ENCODE data around the gene MRPS25.

MRPS25 gene

DNA sequence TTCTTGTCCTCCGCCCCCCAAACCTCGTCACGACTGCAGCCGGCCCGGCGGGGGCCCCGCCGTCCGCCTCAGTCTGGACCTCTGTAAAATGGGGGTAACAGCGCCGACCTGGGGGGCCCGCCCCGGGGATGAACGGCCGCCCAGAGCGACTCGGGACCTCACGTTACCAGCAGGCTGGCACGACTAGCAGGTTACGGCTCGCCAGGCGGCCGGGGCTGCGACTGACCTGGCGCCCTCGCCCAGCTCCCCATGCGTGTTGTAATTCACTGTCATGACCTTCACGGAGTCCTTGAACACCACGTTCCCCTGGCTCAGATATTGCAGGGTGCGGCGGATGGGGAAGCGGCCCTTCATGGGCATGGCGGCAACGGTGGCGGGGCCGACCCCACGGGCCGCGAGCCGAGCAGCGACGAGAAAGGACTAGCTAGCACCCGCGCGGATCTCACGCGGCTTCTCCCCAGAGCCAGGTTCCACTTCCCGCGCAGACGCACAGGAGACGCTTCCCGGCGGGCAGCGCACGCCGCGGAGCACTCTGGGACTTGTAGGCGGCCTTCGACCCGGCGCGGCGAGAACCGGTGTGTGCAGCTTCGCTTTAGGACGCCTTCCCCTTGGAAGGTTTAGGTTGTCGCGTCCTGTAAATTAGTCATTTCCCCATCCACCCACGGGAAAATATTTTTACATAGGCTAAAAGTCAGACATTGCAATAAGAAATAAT is at the start of gene MRPS25:
Gene MRPS25 (minus strand): TSS at position 481 of the 715 bp plus-strand sequence. CDS start 121 bp downstream, at position 360.
- peak; percentile 91 for DNase-seq

DNA sequence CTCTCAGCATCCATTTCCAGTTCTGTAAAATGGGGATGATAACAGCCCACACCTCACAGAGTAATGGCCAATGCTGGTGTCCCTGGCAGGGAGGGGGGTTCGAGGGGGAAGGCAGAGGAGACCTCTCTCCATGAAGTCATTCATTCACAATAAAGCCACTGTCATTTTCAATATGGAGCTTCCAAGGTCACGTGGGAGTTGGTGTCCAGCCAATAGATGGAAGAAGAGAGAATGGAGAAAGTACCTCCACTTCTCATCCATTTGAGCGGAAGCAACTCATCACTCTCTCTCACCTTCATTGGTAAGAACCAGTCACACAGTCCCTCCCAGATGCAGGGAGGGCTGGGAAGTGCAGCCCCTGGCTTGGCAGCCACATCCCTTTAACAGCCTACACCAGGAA is 48.8 kb upstream of the MRPS25 start:
- DNase-seq, result no peak

GRCh38 chr3:15113471-15113870 is 48.4 kb upstream of the MRPS25 start:
- DNase-seq, result no peak

DNA sequence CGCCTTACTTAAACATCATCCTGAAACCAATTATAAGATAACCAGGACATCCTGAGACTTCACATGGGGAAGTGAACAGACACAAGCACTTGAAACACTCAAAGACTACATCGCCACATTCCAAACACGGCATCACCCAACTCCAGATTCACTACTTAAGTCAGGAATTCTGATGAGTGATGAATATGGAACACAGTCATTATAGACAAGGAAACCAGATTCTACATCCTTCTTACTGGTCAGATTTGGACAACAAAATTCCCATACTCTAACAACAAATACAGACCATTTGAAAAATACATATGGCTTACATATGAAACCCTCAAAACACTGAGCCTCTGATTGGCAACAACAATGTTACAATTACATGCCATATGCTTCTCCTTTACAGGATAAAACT is 46.9 kb upstream of the MRPS25 start:
- DNase-seq, result no peak

DNA sequence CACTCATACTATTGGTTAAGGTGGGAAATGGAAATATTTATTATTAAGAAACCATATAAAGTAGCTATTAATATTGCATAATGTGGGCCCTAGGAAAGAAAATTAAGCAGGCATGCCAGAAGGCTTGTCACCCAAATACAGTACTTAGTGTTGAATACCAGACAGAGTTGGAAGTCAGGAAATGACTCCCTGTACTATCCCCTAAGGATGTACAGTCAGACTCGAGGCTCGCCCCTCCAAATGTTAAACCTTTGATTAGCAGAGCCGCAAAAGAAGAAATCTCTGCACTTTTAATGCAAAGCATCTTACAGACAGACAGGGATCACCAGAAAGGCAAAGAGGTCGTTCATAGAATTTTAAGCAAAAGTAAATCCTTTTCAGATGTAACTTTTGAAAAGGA is 45.1 kb upstream of the MRPS25 start:
- DNase-seq, result no peak

GRCh38 chr3:15108869-15109268 is 43.8 kb upstream of the MRPS25 start:
- no peak for DNase-seq

DNA sequence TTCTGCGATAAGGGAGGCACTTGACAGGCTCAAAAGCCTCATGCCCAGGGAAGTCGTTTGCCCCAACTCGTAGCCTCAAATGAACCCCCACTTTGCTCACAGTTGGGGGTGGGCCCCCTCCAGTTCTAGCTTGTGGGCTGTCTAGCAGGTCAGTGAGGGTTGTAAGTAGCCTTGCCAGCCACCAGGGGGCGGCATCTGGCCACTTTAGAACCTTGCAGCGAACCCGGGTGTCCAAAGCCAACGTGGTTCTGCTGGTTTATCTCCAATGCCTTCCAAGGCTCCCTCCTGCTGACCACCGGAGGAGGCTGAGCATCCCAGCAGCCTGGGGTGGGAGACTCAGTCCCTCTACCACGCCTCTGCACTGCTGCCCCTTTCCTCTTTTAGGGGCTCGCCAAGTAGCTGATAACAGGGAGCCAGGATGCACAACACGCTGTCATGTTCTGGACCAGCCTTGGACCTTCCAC is 43.0 kb upstream of the MRPS25 start:
- peak; percentile 77 for DNase-seq

DNA sequence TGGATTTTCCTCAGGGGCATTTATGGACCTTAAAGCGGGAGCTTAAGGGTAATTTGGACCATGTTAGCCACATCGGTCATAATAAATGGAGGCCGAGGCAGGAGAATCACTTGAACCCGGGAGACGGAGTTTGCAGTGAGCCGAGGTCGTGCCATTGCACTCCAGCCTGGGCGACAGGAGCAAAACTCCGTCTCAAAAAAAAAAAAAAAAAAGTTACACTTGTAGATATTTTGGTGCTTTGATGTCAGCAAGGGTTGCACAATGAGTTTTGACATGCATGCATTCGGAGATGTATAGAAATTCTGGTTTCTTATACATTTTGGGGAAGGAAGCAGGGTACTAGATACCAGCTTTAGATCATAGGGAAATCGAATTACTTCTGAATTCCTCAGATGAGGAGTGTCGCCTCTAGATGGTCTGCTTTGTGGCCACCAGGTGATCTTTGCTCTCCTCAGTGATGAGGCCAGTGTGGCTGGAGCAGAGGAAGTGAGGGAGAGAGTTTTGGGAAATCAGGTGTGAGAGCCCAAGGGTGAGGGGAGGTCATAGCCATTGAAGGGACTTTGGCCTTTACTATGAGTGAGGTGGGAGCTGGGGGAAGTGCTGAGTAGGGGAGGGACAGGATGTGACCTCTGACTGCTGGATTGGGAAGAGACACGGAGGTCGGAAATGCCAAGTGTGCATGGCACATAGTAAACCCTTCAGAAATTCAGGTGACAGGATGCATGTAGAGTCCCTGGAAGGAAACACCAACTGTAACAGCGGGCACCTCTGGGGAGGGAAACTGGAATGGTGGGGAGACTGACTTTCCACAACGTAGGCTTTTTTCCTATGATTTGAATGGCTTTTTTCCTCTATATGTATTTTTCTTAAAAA is 42.2 kb upstream of the MRPS25 start:
- DNase-seq, result no peak

DNA sequence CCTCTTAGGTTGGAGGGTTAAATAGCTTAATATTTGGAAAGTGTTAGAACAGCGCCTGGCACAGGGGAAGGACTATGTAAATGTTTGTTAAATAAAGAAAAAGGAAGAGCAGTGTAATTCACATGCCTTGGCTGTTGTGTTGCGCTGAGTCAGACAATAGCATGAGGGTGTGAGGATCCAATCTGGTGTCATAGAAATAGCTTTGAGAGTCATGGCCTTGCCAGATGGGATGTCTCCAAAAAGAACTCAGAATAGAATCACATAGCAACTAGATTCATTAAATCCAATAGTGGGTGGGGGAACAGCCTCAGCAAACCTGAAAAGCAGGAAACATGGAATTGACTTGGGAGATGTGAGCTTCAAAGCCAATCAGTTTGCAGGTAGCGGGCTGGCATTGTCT is 37.7 kb upstream of the MRPS25 start:
- DNase-seq, result no peak

- no peak for DNase-seq
Observed at GRCh38 chr3:15102256-15102655, 37.1 kb upstream of the MRPS25 start.

DNA sequence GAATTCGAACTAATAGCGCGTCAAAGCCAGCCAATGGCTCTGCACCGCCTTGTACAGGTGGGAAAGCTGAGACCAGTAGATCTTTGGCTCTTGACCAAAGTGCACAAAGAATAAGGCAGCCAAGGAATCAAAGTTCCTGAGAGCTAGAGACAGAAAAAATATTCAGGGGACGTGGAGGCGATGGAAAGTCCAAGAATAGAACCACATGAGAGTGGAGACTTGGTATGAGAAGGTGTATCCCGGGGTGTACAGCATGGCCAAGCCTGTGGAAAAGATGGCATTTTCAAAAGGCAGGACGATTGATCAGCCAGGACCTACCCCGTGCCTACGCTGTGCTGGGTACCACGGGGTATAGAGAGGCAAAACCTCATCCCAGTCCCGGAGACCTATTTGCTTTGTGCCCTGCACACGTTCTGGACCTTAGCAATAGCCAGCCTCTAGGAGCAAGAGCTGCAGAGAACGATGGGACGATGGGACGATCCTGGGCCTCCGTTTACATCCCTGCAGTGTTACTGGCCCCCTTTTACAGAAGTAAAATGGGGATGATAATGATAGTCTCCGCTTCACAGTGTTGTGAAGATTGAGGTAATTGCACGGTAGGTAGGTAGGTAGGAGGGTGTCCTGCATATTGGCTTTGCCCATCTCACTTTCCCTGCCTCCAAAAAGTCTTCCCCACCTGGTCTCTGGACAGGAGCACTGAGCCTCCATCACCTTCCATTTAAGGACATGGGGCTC is 34.4 kb upstream of the MRPS25 start:
- DNase-seq, result peak; percentile 19

- DNase-seq, result peak; percentile 97
Observed at GRCh38 chr3:15098503-15099363, 33.6 kb upstream of the MRPS25 start, which contains the start of gene RBSN. TSS of gene RBSN (minus strand) at chr3:15099148. CDS start at chr3:15096120, 3,028 bp downstream.

DNA sequence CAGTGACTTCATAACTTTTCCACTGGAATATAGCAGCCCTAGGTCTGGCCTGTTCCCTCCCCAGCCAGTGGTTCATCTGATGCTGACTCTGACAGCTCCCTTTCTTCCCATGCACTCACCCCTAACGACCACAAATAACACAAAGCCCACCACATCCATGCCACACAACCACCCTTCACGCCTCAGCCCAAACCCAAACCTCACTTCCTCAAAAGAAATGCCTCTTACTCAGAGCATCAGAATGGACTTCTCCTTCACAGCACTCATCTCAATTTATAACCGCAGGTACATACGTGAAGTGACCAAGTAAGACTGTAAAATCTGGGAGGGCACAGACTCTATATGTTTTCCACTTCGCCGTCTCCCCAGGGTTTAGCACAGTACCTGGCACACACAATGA is 32.8 kb upstream of the MRPS25 start:
- DNase-seq, result peak; percentile 23

DNA sequence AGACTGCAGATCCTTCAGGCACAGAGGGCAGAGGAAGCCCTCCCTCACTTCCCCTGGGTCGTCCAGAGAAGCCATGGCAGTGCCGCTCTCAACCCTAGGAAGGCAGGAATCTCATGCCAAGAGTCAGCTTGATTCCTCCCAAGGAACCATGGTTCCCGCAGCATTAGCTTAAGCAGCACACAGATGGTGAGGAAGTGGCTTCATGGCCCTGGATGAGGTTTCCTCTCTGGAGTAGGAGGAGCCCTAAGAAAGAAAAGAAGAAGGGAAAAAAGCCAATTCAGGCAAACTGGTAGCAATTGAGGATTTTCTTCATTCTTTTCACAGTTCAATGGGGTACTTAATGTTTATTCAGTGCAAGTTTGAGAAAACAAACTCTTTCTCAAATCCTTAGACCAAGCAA is 30.9 kb upstream of the MRPS25 start:
- DNase-seq, result no peak

GRCh38 chr3:15094187-15094875 is 29.2 kb upstream of the MRPS25 start:
- DNase-seq, result no peak

DNA sequence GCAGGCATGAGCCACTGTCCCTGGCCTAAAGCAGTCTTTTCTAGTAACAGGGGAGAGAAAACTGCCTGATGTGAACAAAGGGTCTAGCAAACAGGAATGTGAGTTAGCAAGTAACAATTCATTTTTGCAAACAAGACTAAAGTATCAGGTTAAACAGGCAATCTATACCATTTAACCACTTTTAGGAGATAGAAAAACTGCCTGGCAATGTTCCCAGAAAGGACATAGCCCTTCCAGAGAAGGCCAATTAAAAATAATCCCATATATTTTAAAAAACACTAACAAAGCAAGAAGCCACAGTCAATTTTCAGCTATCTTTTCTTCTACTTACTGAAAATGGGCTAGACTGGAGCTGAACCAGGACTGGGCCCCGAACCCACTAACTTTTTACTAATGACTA is 27.6 kb upstream of the MRPS25 start:
- no peak for DNase-seq

GRCh38 chr3:15091575-15091974 is 26.5 kb upstream of the MRPS25 start:
- no peak for DNase-seq

GRCh38 chr3:15089201-15089600 is 24.1 kb upstream of the MRPS25 start:
- no peak for DNase-seq

- no peak for DNase-seq
Observed at GRCh38 chr3:15086699-15087098, 21.6 kb upstream of the MRPS25 start.

GRCh38 chr3:15086263-15086662 is 21.1 kb upstream of the MRPS25 start:
- DNase-seq, result no peak

DNA sequence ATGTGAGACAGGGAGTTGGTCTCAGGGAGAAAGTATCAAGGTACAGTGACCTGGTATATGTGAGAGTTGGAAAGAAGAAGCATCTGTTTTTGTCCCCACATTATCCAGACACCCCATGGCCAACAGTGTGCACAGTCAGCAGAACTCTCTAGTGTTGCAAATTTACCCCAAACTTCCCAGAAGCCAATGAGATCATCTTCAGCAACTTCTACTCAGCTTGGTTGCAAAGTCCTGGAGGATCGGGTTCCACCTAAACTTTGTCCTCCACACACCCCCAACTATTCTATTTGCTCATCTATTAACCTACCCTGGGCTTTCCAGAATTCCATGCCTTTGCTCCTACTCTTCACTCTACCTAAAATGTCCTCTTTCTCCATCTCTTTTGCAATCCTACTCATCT is 18.1 kb upstream of the MRPS25 start:
- no peak for DNase-seq

Data from activated naive CD4-positive, alpha-beta T cell treated with Interleukin-2 at 50 U/mL for 16 hours (primary cell).